A549 (cell line): ENCODE results near the gene SORL1-AS1.
A peak's percentile ranks its signal among the peaks of the same experiment; 100 is the strongest.

Experiments used
- ATAC-seq, 2 experiments: fragments of 200-7000 bp in 1 of 2; fragments of >200 bp in 1 of 2; cut with Nextera tagmentation in 1 of 2; cut with Tn5 transposase in 1 of 2; 3 replicates each; pipeline versions ENCODE4 v1.8.0 to v1.9.1; 2018 to 2020; ENCODE audit warnings: mild to moderate bottlenecking in 1 of 2, moderate library complexity in 1 of 2
- CTCF ChIA-PET: fragments of 300-600 bp; sonication (Branson Sonifier 250); formaldehyde crosslinking; extraction: SDS; loops from one replicate; lab custom pipeline; 2021; ENCODE audit warnings: antibody characterized with exemption, inconsistent platforms; lab: Yijun Ruan, JAX
- POLR2A ChIA-PET: fragments of 350-600 bp; formaldehyde crosslinking; extraction: SDS; loops from one replicate; lab custom pipeline; 2021; ENCODE audit warnings: antibody characterized with exemption, inconsistent platforms; lab: Yijun Ruan, JAX
- DNase-seq, 2 experiments: peaks; one replicate each; pipeline versions ENCODE4 v3.0.0 to v3.0.0-alpha.2; 2011 to 2016; ENCODE audit warnings: low read depth in 1 of 2, low spot score in 1 of 2
- FAIRE-seq: peaks from 2 replicates; lab custom pipeline; 2011; peaks lifted over from hg19 to GRCh38; lab: Jason Lieb, UNC
- H3K27ac ChIP-seq, 2 experiments: fragments of >200 bp; sonication (Bioruptor Twin); formaldehyde crosslinking; 3 replicates each; pipeline ENCODE4 v1.5.1; 2016 to 2017
- H3K4me1 ChIP-seq: fragments of >200 bp; sonication (Bioruptor Twin); formaldehyde crosslinking; 3 replicates; pipeline ENCODE4 v1.6.1; 2016
- H3K4me2 ChIP-seq: fragments of >200 bp; sonication (Bioruptor Twin); formaldehyde crosslinking; 3 replicates; pipeline ENCODE4 v1.6.1; 2016
- H3K4me3 ChIP-seq: fragments of >200 bp; sonication (Bioruptor Twin); formaldehyde crosslinking; 3 replicates; pipeline ENCODE4 v1.5.1; 2016
- H3K9me3 ChIP-seq: fragments of >200 bp; sonication (Bioruptor Twin); formaldehyde crosslinking; 3 replicates; pipeline ENCODE4 v1.6.1; 2016
- BHLHE40 ChIP-seq: IDR thresholded peaks from 2 replicates; pipeline ENCODE4 v1.6.1; 2012; ENCODE audit warnings: low read depth, low read length, inconsistent platforms
- CBX2 ChIP-seq: fragments of 200-600 bp; sonication (generic); IDR thresholded peaks from 2 replicates; pipeline ENCODE4 v1.6.1; 2016; ENCODE audit warnings: low read depth, mild to moderate bottlenecking, borderline replicate concordance
- EHMT2 ChIP-seq: fragments of 200-600 bp; sonication (generic); IDR thresholded peaks from 2 replicates; pipeline ENCODE4 v1.6.1; 2016; ENCODE audit warnings: antibody characterized with exemption, low read depth, mild to moderate bottlenecking, moderate library complexity
- ELK1 ChIP-seq: fragments of 150-350 bp; IDR thresholded peaks from 2 replicates; pipeline ENCODE4 v1.6.1; 2014; ENCODE audit warnings: low read depth, mild to moderate bottlenecking, low read length
- ESRRA ChIP-seq: fragments of 150-350 bp; IDR thresholded peaks from 2 replicates; pipeline ENCODE4 v1.6.1; 2014; ENCODE audit warnings: mild to moderate bottlenecking, low read length, borderline replicate concordance
- HOXB5 ChIP-seq: fragments of 250-450 bp; sonication (Bioruptor Pico); IDR thresholded peaks from 2 replicates; pipeline ENCODE4 v1.5.0; 2020; ENCODE audit warnings: mild to moderate bottlenecking, moderate library complexity
- KDM1A ChIP-seq: fragments of 200-600 bp; sonication (generic); IDR thresholded peaks from 2 replicates; pipeline ENCODE4 v1.6.1; 2016; ENCODE audit warnings: low read depth, mild to moderate bottlenecking
- MYC ChIP-seq: IDR thresholded peaks from 2 replicates; pipeline ENCODE4 v1.6.1; 2012; ENCODE audit warnings: mild to moderate bottlenecking, inconsistent platforms, low read length, improper control_type of control experiment, borderline replicate concordance
- PBX3 ChIP-seq: IDR thresholded peaks from 2 replicates; pipeline ENCODE4 v1.6.1; 2012
- RARB ChIP-seq: fragments of 250-450 bp; sonication (Bioruptor Pico); IDR thresholded peaks from 2 replicates; pipeline ENCODE4 v1.8.0; 2021; ENCODE audit warnings: mild to moderate bottlenecking, moderate library complexity
- RCOR1 ChIP-seq: fragments of 150-350 bp; IDR thresholded peaks from 2 replicates; pipeline ENCODE4 v1.6.1; 2014; ENCODE audit warnings: antibody characterized with exemption, low read length, low read depth
- RNF2 ChIP-seq: fragments of 200-600 bp; sonication (generic); IDR thresholded peaks from 2 replicates; pipeline ENCODE4 v1.6.1; 2016; ENCODE audit warnings: low read depth, mild to moderate bottlenecking, antibody characterized with exemption, moderate library complexity, borderline replicate concordance
- TFCP2L1 ChIP-seq: fragments of 250-450 bp; sonication (Bioruptor Pico); IDR thresholded peaks from 2 replicates; pipeline ENCODE4 v1.5.0; 2021; ENCODE audit warnings: mild to moderate bottlenecking
- ZC3H11A ChIP-seq: fragments of 450-650 bp; IDR thresholded peaks from 2 replicates; pipeline ENCODE4 v1.6.1; 2014; ENCODE audit warnings: antibody characterized with exemption, mild to moderate bottlenecking
- ZFP36 ChIP-seq: fragments of 450-650 bp; IDR thresholded peaks from 2 replicates; pipeline ENCODE4 v1.6.1; 2014; ENCODE audit warnings: borderline replicate concordance; ENCODE audit not compliant: partially characterized antibody
- ZNF302 ChIP-seq: fragments of 250-450 bp; sonication (Bioruptor Pico); IDR thresholded peaks from 2 replicates; pipeline ENCODE4 v1.9.0; 2021; ENCODE audit warnings: inconsistent platforms, mild to moderate bottlenecking, moderate library complexity
- ZSCAN20 ChIP-seq: fragments of 250-450 bp; sonication (Bioruptor Pico); IDR thresholded peaks from 2 replicates; pipeline ENCODE4 v1.8.0; 2022; ENCODE audit warnings: mild to moderate bottlenecking, moderate library complexity
- WGBS: methylation state at CpG from one replicate; pipeline ENCODE4 v1.1.6; 2017; ENCODE audit errors: missing lambda C conversion rate; 5-methylcytosine and 5-hydroxymethylcytosine counted together
- TF ChIP-seq, protein P1 (sequence below): IDR thresholded peaks from 2 replicates; pipeline ENCODE4 v1.6.1; 2012; ENCODE audit warnings: low read depth, borderline replicate concordance
- TF ChIP-seq, protein P2 (sequence below): fragments of >200 bp; sonication (Bioruptor Twin); formaldehyde crosslinking; IDR thresholded peaks from 3 replicates; pipeline ENCODE4 v1.5.1; 2016

SORL1-AS1 gene

DNA sequence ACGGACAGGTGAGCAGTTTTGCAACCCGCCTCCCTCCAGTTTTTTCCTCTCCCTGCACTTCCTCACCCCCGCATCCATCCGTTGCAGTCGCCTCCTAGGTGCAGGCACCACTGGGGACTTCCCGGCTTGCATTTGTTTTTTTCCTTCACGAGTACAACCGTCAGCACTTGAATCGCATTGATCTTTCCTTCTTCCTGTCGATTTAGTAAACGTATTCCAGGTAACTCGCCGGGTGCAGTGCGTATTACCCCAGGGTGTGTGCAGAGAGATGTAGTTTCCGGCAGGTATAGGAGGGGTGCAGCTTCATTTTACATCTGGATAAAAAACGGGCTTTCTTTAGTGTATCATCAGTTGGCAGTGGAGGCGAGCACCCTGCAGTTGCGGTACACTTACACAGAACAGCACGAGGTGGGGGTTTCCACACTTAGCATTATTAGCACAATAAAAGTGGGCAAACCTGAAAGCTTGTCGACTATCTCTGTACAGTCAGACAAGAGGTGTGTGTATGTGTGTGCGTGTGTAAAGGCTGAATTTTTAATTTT lies at the start of gene SORL1-AS1:
Gene SORL1-AS1 (minus strand): TSS at position 359 of the 542 bp plus-strand sequence.
- H3K4me1 ChIP-seq: no peaks in the 10 kb centered on the region
- no peaks in the 10 kb centered on the region for H3K9me3 ChIP-seq
- peak within 1 kb of the TSS; percentile 82 for H3K4me2 ChIP-seq
- CTCF ChIA-PET: interaction anchor here (0.6 to 3.3 kb wide), 8 partner anchors 10 to 138 kb away, joined by 3 to 17 read pairs (median 4); no protein-coding TSS in a partner anchor
- WGBS: 10% methylated on average over 20 of the region's 21 CpGs
- peak within 1 kb of the TSS; percentile 73 to 87 for H3K27ac ChIP-seq
- ATAC-seq (peak; percentile 62 to 68), DNase-seq (peak; percentile 3 to 12), FAIRE-seq (no peak)
- TF ChIP-seq CBX2: no peak
- no peak for TF ChIP-seq MYC
- TF ChIP-seq ZSCAN20 (CRISPR knock-in tag): no peak
- TF ChIP-seq BHLHE40: no peak
- no peak for TF ChIP-seq ESRRA
- TF ChIP-seq EHMT2: no peak
- peak within 1 kb of the TSS; percentile 75 for H3K4me3 ChIP-seq
- POLR2A ChIA-PET: no interaction called here

DNA sequence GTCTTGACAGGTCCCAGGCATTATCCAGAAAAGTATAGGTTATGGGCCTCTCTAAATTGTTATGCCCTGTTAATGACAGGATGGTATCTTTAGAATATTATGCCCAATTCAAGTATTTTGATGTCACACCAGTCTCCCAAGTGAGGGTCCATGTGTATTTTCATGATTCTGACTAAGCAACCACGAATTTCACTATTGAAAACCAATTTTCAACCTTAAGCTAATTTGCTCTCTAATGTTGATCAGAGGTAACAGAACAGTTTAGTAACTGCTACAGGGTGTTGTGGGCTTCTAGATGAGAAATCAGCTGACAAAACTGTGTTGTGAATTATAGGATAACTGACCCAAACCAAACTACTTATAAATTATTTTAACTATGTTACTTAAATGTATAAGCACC lies 48.0 kb upstream of the SORL1-AS1 start:
- Histone ChIP-seq H3K4me2 (no peak overlapping the region), H3K4me3 (no peak overlapping the region), H3K27ac (no peak overlapping the region), H3K9me3 (no peaks in the 10 kb centered on the region), H3K4me1 (no peaks in the 10 kb centered on the region)
- FAIRE-seq (no peak), ATAC-seq (no peak), DNase-seq (no peak)
- 0% methylated on average over 1 of the region's 1 CpG for WGBS
- TF ChIP-seq PBX3: no peak
- TF ChIP-seq ZC3H11A: no peak
- TF ChIP-seq ZFP36: no peak
- TF ChIP-seq HOXB5 (CRISPR knock-in tag): no peak
- TF ChIP-seq, protein P1, sequence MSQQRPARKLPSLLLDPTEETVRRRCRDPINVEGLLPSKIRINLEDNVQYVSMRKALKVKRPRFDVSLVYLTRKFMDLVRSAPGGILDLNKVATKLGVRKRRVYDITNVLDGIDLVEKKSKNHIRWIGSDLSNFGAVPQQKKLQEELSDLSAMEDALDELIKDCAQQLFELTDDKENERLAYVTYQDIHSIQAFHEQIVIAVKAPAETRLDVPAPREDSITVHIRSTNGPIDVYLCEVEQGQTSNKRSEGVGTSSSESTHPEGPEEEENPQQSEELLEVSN: no peak
- no peak for TF ChIP-seq RARB (CRISPR knock-in tag)
- TF ChIP-seq RNF2: no peak
- no peak for TF ChIP-seq ELK1
- no peak for TF ChIP-seq TFCP2L1 (CRISPR knock-in tag)
- TF ChIP-seq, protein P2, sequence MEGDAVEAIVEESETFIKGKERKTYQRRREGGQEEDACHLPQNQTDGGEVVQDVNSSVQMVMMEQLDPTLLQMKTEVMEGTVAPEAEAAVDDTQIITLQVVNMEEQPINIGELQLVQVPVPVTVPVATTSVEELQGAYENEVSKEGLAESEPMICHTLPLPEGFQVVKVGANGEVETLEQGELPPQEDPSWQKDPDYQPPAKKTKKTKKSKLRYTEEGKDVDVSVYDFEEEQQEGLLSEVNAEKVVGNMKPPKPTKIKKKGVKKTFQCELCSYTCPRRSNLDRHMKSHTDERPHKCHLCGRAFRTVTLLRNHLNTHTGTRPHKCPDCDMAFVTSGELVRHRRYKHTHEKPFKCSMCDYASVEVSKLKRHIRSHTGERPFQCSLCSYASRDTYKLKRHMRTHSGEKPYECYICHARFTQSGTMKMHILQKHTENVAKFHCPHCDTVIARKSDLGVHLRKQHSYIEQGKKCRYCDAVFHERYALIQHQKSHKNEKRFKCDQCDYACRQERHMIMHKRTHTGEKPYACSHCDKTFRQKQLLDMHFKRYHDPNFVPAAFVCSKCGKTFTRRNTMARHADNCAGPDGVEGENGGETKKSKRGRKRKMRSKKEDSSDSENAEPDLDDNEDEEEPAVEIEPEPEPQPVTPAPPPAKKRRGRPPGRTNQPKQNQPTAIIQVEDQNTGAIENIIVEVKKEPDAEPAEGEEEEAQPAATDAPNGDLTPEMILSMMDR: no peak
- ChIA-PET POLR2A (no interaction called here), CTCF (no interaction called here)

DNA sequence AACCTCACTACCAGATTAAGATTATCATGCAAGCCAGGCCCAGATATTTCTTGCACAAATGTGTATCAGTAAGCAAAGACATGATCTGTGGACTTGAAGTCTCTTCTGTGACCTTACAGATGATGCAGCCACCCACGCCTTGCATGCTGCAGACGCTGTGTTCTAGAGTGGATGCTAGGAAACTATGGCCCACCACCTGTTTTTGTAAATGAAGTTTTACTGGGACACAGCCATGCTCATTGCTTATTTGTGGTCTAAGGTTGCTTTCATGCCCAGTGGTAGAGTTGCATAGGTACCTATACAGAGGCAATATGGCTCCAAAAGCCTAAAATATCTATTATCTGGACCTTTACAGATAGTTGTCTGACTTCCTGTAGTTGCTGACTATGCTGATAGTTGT lies 47.5 kb upstream of the SORL1-AS1 start:
- CTCF ChIA-PET: no interaction called here

More for the DNA sequence above, 47.5 kb upstream of the SORL1-AS1 start:
- H3K4me3 ChIP-seq: no peak overlapping the region
- H3K9me3 ChIP-seq: no peaks in the 10 kb centered on the region
- no peak overlapping the region for H3K27ac ChIP-seq
- DNase-seq: no peak
- FAIRE-seq: no peak
- ATAC-seq: no peak
- TF ChIP-seq ZNF302 (no peak), RCOR1 (no peak), EHMT2 (no peak), KDM1A (no peak)
- POLR2A ChIA-PET: no interaction called here
- no CpG with 5 or more reads among the region's 2 CpGs for WGBS
- H3K4me2 ChIP-seq: no peak overlapping the region
- no peaks in the 10 kb centered on the region for H3K4me1 ChIP-seq
